Thoracic aorta (tissue), 2 donors: Measurements from ENCODE around the gene GABBR1. TPM values are rescaled to one million over a fixed set of nuclear protein-coding genes. Genes with fewer than 3 reads are reported as not detected.

Experiments used
- ATAC-seq: fragments of 150-250 bp; one replicate; pipeline ENCODE4 v1.8.0; 2017; ENCODE audit warnings: low read depth; ENCODE audit not compliant: insufficient number of reproducible peaks, low FRiP score
- DNase-seq: peaks from one replicate; pipeline ENCODE4 v3.0.0-alpha.2; 2020; ENCODE audit warnings: low spot score
- H3K27ac ChIP-seq, 2 donors: fragments of 200-600 bp; sonication (generic); 1 replicate in 1 of 2; 2 replicates in 1 of 2; pipeline ENCODE4 v1.5.1; 2016; ENCODE audit warnings: mild to moderate bottlenecking in 2 of 2, moderate library complexity in 2 of 2
- H3K27me3 ChIP-seq: fragments of 200-600 bp; sonication (generic); replicated peaks from 2 replicates; pipeline ENCODE4 v1.6.0; 2016; ENCODE audit warnings: mild to moderate bottlenecking; ENCODE audit not compliant: insufficient read depth
- H3K36me3 ChIP-seq: fragments of 200-600 bp; sonication (generic); one replicate; pipeline ENCODE4 v1.5.1; 2016
- H3K4me1 ChIP-seq, 2 donors: fragments of 200-600 bp; sonication (generic); 1 replicate in 1 of 2; 2 replicates in 1 of 2; pipeline versions ENCODE4 v1.5.1 to v1.6.0; 2016; ENCODE audit warnings: low read depth in 2 of 2, mild to moderate bottlenecking in 1 of 2; ENCODE audit not compliant: control insufficient read depth in 1 of 2
- H3K4me3 ChIP-seq: fragments of 200-600 bp; sonication (generic); 2 replicates; pipeline ENCODE4 v1.5.1; 2016; ENCODE audit warnings: mild to moderate bottlenecking
- H3K9me3 ChIP-seq: fragments of 200-600 bp; sonication (generic); 2 replicates; pipeline ENCODE4 v1.5.1; 2016
- total RNA-seq, 2 donors: library from RNA; depleted of rRNA; stranded (reverse); fragments of >200 nt; gene quantifications; one replicate each; pipeline versions ENCODE4 v1.1.0 to v1.2.3, GENCODE V29; 2016
- TF ChIP-seq, protein P1 (sequence below): fragments of 200-600 bp; sonication (generic); IDR thresholded peaks from one replicate; pipeline ENCODE4 v1.5.1; 2019; ENCODE audit warnings: antibody characterized with exemption

GABBR1 gene
- total RNA-seq, 2 donors from 2014 or later = 63.2 to 112 TPM

DNA sequence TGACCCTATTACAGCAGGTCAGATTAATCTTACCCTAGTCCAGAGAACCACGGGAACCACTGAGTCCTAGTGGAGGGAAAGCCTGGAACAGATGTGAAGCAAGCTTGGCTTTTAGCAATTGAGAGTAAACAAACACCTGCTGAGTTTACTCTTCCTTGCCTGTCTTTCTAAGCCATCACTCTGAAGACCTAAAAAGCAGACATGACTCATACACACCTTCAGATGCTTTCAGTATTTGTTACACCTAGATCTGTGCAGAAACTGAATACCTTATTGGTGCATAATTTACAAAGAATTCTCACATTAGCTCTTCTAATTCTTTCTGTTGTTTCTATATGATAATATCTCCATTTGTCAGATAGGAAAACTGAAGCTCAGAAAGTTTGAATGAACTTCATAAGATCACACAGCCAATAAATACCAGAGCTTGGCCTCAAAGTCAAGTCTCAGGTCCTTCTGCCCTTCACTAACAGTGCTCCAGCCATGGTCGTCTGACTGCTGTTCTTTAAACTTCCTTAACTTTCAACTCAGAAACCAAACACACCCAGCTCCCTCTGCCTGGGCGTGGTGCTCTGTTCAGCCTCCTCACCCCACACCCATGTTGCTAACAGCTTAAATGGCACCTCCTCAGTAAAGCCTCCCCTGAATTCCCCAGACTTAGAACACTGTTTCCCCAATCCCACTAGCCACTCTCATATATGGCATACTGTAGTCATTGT is 8.6 kb upstream of the GABBR1 start:
- Histone ChIP-seq H3K4me3 (no peak overlapping the region), H3K27me3 (no peaks in the 10 kb centered on the region), H3K4me1 (no peaks in the 10 kb centered on the region), H3K36me3 (no peaks in the 10 kb centered on the region), H3K27ac (no peak overlapping the region), H3K9me3 (no peaks in the 10 kb centered on the region)
- ATAC-seq (no peak), DNase-seq (no peak)
- TF ChIP-seq, protein P1, sequence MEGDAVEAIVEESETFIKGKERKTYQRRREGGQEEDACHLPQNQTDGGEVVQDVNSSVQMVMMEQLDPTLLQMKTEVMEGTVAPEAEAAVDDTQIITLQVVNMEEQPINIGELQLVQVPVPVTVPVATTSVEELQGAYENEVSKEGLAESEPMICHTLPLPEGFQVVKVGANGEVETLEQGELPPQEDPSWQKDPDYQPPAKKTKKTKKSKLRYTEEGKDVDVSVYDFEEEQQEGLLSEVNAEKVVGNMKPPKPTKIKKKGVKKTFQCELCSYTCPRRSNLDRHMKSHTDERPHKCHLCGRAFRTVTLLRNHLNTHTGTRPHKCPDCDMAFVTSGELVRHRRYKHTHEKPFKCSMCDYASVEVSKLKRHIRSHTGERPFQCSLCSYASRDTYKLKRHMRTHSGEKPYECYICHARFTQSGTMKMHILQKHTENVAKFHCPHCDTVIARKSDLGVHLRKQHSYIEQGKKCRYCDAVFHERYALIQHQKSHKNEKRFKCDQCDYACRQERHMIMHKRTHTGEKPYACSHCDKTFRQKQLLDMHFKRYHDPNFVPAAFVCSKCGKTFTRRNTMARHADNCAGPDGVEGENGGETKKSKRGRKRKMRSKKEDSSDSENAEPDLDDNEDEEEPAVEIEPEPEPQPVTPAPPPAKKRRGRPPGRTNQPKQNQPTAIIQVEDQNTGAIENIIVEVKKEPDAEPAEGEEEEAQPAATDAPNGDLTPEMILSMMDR = no peak

DNA sequence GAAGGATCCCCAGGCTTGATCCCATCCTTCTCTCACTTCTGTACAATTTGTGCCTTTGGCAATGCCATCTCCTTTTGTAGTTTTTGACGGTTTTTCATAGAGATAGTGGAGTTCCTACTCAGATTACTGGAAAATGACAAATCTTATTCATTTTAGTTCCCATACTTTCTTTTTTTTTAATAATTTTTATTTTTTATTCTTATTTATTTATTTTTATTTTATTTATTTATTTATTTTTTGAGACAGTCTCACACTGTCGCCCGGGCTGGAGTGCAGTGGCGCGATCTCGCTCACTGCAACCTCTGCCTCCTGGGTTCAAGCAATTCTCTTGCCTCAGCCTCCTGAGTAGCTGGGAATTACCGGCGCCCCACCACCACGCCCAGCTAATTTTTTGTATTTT is 4.3 kb upstream of the GABBR1 start:
- ATAC-seq (no peak), DNase-seq (no peak)
- Histone ChIP-seq H3K27me3 (no peaks in the 10 kb centered on the region), H3K4me3 (no peak overlapping the region), H3K4me1 (peaks cover 0 to 7% of the 10 kb centered on the region in 2 donors), H3K36me3 (no peaks in the 10 kb centered on the region), H3K9me3 (no peaks in the 10 kb centered on the region), H3K27ac (no peak overlapping the region)
- TF ChIP-seq, protein P1 = no peak

DNA sequence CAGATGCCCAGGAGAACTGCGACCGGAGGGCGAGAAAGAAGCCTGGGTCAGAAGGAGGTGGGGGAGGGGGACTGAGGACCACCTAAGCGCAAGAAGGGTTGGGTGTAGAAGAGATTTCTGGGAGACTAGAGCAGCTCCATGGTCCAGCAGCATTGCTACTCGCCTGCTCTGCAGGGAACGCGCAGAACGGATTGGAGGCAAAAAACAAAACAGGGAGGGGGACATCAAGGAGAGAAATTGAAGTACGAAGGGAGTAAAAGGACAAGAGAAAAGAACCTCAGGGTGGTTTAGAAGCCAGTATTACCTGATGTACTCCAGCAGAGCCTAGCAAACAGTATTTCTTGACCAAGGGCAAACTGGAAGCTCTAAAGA is 537 bp upstream of the GABBR1 start:
- Histone ChIP-seq H3K27ac (peak overlapping the region; percentile 79 to 84), H3K4me1 (peaks cover 9 to 41% of the 10 kb centered on the region in 2 donors), H3K4me3 (peak overlapping the region; percentile 98), H3K9me3 (no peaks in the 10 kb centered on the region), H3K27me3 (no peaks in the 10 kb centered on the region), H3K36me3 (no peaks in the 10 kb centered on the region)
- no peak for DNase-seq
- TF ChIP-seq, protein P1 = no peak
- ATAC-seq = no peak

DNA sequence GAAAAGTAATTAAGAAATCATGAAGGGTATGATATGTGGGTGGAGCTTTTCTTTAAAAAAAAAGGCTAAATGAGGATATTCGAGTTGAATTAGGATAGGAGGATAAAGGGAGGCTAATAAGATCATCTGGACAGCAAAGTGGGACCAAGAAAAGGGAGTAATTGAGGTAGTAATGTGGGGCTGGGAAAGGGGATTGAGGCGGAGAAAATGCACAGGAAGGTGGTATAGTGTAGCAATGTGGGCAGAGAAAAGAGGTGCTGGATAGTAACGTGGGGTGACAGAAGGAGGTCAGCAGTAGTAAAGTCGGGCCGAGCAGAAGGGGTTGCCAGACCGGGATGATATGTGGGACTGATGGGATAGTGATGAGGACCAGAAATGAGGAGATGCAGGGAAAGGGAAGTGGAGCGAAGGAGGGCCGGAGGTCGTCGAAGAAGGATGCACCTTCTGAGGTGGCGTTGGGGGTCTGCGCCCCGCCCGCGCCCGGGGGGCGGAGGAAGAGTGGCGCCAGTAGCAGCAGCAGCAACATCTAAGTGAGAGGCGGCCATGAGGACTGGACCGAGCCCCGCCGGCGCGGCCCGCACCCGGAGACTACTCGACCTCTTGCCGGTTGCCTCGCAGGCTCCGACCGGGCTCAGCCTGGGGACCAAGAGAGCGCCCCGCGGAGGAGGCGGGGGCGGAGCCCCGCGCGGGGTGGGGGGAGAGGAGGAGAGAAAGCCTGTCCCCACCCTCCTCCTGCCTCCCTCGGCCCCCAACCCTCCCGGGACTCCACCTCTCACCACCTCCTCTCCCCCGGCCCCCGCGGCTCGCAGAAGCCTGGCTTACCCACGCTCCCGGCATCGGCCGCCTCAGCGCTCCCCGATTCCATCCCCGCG is 887 bp downstream of the GABBR1 start:
- no peaks in the 10 kb centered on the region for H3K9me3 ChIP-seq
- no peaks in the 10 kb centered on the region for H3K27me3 ChIP-seq
- peaks cover 9 to 47% of the 10 kb centered on the region in 2 donors for H3K4me1 ChIP-seq
- TF ChIP-seq, protein P1 = no peak
- ATAC-seq = no peak
- peak overlapping the region; percentile 98 for H3K4me3 ChIP-seq
- no peak for DNase-seq
- H3K27ac ChIP-seq = peak overlapping the region; percentile 79 to 84
- no peaks in the 10 kb centered on the region for H3K36me3 ChIP-seq

DNA sequence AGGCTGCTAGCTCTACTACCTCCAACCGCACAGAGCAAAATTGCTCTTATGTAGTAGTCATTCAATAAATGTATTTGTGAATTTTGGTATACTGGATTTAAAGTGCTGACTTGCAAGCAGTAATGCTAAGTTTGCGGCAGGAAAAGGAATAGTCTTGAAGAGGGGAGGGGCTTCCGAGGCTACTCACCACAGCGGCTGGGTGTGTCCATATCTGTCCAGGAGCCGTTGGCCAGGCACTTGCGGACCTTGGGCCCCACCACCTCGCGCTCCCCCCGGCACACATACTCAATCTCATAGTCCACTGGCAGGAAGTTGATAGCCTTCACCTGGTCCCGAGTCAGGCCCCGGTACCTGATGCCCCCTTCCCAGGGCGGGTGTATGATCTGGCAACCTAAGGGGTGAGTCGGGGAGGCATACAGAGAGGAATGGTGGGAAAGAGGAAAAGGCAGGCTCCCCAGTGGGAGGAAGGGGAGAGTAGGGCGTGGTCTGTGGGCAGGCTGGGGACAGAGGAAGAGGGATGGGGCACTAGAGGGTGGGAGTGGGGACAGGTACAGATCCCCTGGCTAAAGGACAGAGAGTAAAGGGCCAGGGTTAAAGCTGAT is 1.7 kb downstream of the GABBR1 start:
- Histone ChIP-seq H3K9me3 (no peaks in the 10 kb centered on the region), H3K4me1 (peaks cover 9 to 50% of the 10 kb centered on the region in 2 donors), H3K27me3 (no peaks in the 10 kb centered on the region), H3K27ac (no peak overlapping the region), H3K36me3 (no peaks in the 10 kb centered on the region), H3K4me3 (peak overlapping the region; percentile 98)
- ATAC-seq (no peak), DNase-seq (no peak)
- TF ChIP-seq, protein P1 = no peak
